Measurements from ENCODE around the gene ZDHHC14.

DNA sequence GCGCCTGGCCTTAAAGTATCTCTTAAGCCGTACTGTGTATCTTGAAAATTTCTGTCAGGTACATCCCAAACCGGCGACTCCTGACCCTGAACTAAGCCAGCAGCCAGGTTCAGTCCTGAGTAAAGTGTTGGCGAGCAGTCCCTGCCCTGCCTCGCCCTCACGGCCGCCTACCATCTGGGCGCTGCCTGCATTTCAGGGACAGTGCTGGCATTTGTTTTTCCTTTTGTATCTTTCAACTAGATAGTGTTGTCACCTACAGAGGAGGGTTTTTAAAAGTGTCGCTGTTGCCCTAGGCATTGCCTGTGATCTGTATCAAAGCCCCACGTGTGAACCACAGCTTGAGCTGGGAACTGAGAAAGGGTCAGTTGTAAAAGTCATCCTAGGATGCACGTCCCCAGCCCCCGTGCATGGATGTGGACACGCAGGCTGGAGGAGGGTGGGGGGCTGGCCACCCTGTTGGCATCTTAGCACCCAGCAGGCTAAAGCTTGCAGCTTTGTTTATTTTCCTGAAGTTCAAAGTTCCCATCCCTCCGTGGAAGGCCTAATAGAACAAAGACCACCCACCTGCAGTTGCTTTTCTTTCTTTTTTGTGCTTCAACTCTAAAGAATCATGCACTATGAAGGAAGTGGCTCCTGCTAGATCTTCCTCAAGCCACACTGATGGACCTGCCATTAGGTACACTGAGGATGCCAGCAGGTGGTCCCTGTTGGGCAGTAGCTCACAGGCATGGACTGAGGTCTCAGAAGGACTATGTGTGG is 136.8 kb downstream of the ZDHHC14 start:
- TF ChIP-seq CTCF (IDR thresholded peaks at IDR 0.05): no peak
- TF ChIP-seq POLR2A (IDR thresholded peaks at IDR 0.05): no peak

Measured in ovary (tissue), 3 donors.